Endothelial cell (in vitro differentiated cells): ENCODE data around the gene NLRX1. TPM values are rescaled to one million over a fixed set of nuclear protein-coding genes. Genes with fewer than 3 reads are reported as not detected.

ENCODE experiments used
- DNase-seq: peaks from one replicate; pipeline ENCODE4 v3.0.0; 2021; ENCODE audit warnings: low spot score
- H3K27ac Mint-ChIP-seq: one replicate; pipeline ENCODE4 v1.8.0; 2021; ENCODE audit warnings: mixed read lengths, inconsistent platforms; ENCODE audit not compliant: unreplicated experiment
- H3K27me3 Mint-ChIP-seq: one replicate; pipeline ENCODE4 v1.8.0; 2021; ENCODE audit warnings: mild to moderate bottlenecking, moderate library complexity, mixed read lengths, inconsistent platforms; ENCODE audit not compliant: unreplicated experiment
- H3K36me3 Mint-ChIP-seq: one replicate; pipeline ENCODE4 v1.8.0; 2021; ENCODE audit warnings: mild to moderate bottlenecking, low read depth, mixed read lengths, inconsistent platforms; ENCODE audit not compliant: unreplicated experiment
- H3K4me1 Mint-ChIP-seq: one replicate; pipeline ENCODE4 v1.8.0; 2021; ENCODE audit warnings: mild to moderate bottlenecking, mixed read lengths, inconsistent platforms; ENCODE audit not compliant: unreplicated experiment
- H3K4me3 Mint-ChIP-seq: one replicate; pipeline ENCODE4 v1.8.0; 2021; ENCODE audit warnings: mild to moderate bottlenecking, mixed read lengths, inconsistent platforms; ENCODE audit not compliant: unreplicated experiment
- H3K9me3 Mint-ChIP-seq: one replicate; pipeline ENCODE4 v1.8.0; 2021; ENCODE audit warnings: mixed read lengths, inconsistent platforms; ENCODE audit not compliant: unreplicated experiment
- CTCF ChIP-seq: fragments of 200-600 bp; sonication (generic); IDR thresholded peaks from one replicate; pipeline ENCODE4 v1.5.0; 2021; ENCODE audit warnings: antibody characterized with exemption; ENCODE audit not compliant: unreplicated experiment
- total RNA-seq: library from RNA; stranded (reverse); fragmentation: NEBNext Ultra II Directional; extraction: Animal tissue kit (Norgen Biotek cat#: 25700); gene quantifications from one replicate; pipeline ENCODE4 v1.2.1, GENCODE V29; 2021; ENCODE audit not compliant: unreplicated experiment

NLRX1 gene
- total RNA-seq, 1 donor from 2014 or later = 12.3 TPM

GRCh38 chr11:119193626-119194025 lies 25.1 kb downstream of the NLRX1 start:
- H3K4me3 Mint-ChIP-seq = no peak overlapping the region
- no peaks in the 10 kb centered on the region for H3K9me3 Mint-ChIP-seq
- no peak for DNase-seq
- no peak for TF ChIP-seq CTCF
- no peak overlapping the region for H3K27ac Mint-ChIP-seq
- H3K4me1 Mint-ChIP-seq = peaks cover 4% of the 10 kb centered on the region
- H3K36me3 Mint-ChIP-seq = no peaks in the 10 kb centered on the region
- H3K27me3 Mint-ChIP-seq = peaks cover 16% of the 10 kb centered on the region

GRCh38 chr11:119194811-119195440 lies 26.4 kb downstream of the NLRX1 start:
- Mint-ChIP-seq H3K27ac (peak overlapping the region; percentile 57), H3K27me3 (peaks cover 11% of the 10 kb centered on the region), H3K36me3 (no peaks in the 10 kb centered on the region), H3K4me3 (no peak overlapping the region), H3K9me3 (no peaks in the 10 kb centered on the region), H3K4me1 (peaks cover 4% of the 10 kb centered on the region)
- TF ChIP-seq CTCF = no peak
- DNase-seq = no peak

- peaks cover 11% of the 10 kb centered on the region for H3K27me3 Mint-ChIP-seq
- H3K4me1 Mint-ChIP-seq = peaks cover 4% of the 10 kb centered on the region
- peak overlapping the region; percentile 11 for H3K4me3 Mint-ChIP-seq
- TF ChIP-seq CTCF = no peak
- DNase-seq = peak; percentile 58
- no peaks in the 10 kb centered on the region for H3K9me3 Mint-ChIP-seq
- H3K27ac Mint-ChIP-seq = peak overlapping the region; percentile 57
- H3K36me3 Mint-ChIP-seq = no peaks in the 10 kb centered on the region
Measured at GRCh38 chr11:119195680-119196079, 27.2 kb downstream of the NLRX1 start.

GRCh38 chr11:119196833-119197483 lies 28.4 kb downstream of the NLRX1 start:
- Mint-ChIP-seq H3K4me3 (no peak overlapping the region), H3K4me1 (peaks cover 4% of the 10 kb centered on the region)

More at GRCh38 chr11:119196833-119197483, 28.4 kb downstream of the NLRX1 start:
- DNase-seq = peak; percentile 77
- peak; percentile 82 for TF ChIP-seq CTCF
- Mint-ChIP-seq H3K27ac (no peak overlapping the region), H3K27me3 (peaks cover 8% of the 10 kb centered on the region), H3K36me3 (no peaks in the 10 kb centered on the region), H3K9me3 (no peaks in the 10 kb centered on the region)
